Uterus (tissue), 2 donors: ENCODE measurements around the gene EFHC2.

Source experiments
- POLR2A ChIP-seq, 2 donors: fragments of 450-650 bp; IDR thresholded peaks; one replicate each; pipeline ENCODE4 v1.6.1; 2016; ENCODE audit warnings: antibody characterized with exemption in 2 of 2, mild to moderate bottlenecking in 1 of 2, moderate library complexity in 1 of 2
- TF ChIP-seq, protein P1 (sequence below), 4 experiments: fragments of 200-600 bp in 2 of 4; fragments of 450-650 bp in 2 of 4; sonication (generic) in 2 of 4; IDR thresholded peaks; one replicate each; pipeline ENCODE4 v1.5.1; 2016 to 2019; ENCODE audit warnings: antibody characterized with exemption in 4 of 4, mild to moderate bottlenecking in 2 of 4, moderate library complexity in 1 of 4

GRCh38 chrX:44306356-44306755 is 37.1 kb downstream of the EFHC2 start:
- TF ChIP-seq, protein P1, sequence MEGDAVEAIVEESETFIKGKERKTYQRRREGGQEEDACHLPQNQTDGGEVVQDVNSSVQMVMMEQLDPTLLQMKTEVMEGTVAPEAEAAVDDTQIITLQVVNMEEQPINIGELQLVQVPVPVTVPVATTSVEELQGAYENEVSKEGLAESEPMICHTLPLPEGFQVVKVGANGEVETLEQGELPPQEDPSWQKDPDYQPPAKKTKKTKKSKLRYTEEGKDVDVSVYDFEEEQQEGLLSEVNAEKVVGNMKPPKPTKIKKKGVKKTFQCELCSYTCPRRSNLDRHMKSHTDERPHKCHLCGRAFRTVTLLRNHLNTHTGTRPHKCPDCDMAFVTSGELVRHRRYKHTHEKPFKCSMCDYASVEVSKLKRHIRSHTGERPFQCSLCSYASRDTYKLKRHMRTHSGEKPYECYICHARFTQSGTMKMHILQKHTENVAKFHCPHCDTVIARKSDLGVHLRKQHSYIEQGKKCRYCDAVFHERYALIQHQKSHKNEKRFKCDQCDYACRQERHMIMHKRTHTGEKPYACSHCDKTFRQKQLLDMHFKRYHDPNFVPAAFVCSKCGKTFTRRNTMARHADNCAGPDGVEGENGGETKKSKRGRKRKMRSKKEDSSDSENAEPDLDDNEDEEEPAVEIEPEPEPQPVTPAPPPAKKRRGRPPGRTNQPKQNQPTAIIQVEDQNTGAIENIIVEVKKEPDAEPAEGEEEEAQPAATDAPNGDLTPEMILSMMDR (IDR thresholded peaks at IDR 0.05): no peak
- no peak for TF ChIP-seq POLR2A (IDR thresholded peaks at IDR 0.05)
